IgD-negative memory B cell (primary cell): Measurements from ENCODE around the gene CAPN9. TPM values are rescaled to one million over a fixed set of nuclear protein-coding genes. Genes with fewer than 3 reads are reported as not detected.

ENCODE experiments used
- H3K27ac Mint-ChIP-seq, 3 donors: one replicate each; pipeline ENCODE4 v1.8.0; 2020 to 2022; ENCODE audit warnings: mild to moderate bottlenecking in 3 of 3, mixed read lengths in 3 of 3, moderate library complexity in 1 of 3
- H3K27me3 Mint-ChIP-seq: one replicate; pipeline ENCODE4 v1.8.0; 2021; ENCODE audit warnings: mixed read lengths
- H3K36me3 Mint-ChIP-seq: one replicate; pipeline ENCODE4 v1.8.0; 2020; ENCODE audit warnings: mild to moderate bottlenecking, mixed read lengths
- H3K4me1 Mint-ChIP-seq, 3 donors: one replicate each; pipeline ENCODE4 v1.8.0; 2020 to 2022; ENCODE audit warnings: mixed read lengths in 3 of 3, mild to moderate bottlenecking in 1 of 3
- H3K4me3 Mint-ChIP-seq, 4 donors: one replicate each; pipeline ENCODE4 v1.8.0; 2020 to 2022; ENCODE audit warnings: mild to moderate bottlenecking in 4 of 4, mixed read lengths in 4 of 4, moderate library complexity in 3 of 4
- H3K9me3 Mint-ChIP-seq, 3 donors: one replicate each; pipeline ENCODE4 v1.8.0; 2020 to 2021; ENCODE audit warnings: mixed read lengths in 3 of 3, mild to moderate bottlenecking in 1 of 3
- polyA plus RNA-seq: library from polyadenylated mRNA; unstranded; fragments of 300-500 nt; fragmentation: Illumina TruSeq; gene quantifications from one replicate; pipeline ENCODE4 v1.2.3, GENCODE V29; 2021

CAPN9 gene
- polyA plus RNA-seq, 1 donor from 2014 or later = not detected

DNA sequence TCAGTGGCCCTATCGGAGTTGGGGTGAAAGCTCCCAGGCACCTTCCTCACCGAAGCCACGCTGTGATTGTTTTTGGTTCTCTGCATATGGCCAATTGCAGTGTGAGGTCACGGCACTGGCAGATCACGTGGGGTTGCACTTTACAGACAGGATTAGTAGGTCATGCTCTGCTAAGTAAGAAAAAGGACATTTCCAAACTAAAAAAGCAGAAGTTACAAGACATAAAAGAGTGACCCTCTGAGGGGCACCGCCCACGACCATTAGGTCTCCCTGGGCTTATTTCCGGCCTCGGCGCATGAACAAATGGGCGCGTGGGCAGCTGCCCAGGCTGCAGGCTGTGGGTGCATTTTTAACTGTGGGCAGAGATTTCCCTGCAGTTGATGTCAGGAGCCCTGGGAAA lies 2.0 kb downstream of the CAPN9 start:
- Mint-ChIP-seq H3K4me1 (peaks cover 8 to 23% (median 19%) of the 10 kb centered on the region in 3 donors), H3K27me3 (peaks cover 3% of the 10 kb centered on the region), H3K36me3 (no peaks in the 10 kb centered on the region), H3K27ac (no peak overlapping the region), H3K9me3 (no peaks in the 10 kb centered on the region), H3K4me3 (peak overlapping the region in 3 of 4 donors; percentile 34 to 84 (median 78))

DNA sequence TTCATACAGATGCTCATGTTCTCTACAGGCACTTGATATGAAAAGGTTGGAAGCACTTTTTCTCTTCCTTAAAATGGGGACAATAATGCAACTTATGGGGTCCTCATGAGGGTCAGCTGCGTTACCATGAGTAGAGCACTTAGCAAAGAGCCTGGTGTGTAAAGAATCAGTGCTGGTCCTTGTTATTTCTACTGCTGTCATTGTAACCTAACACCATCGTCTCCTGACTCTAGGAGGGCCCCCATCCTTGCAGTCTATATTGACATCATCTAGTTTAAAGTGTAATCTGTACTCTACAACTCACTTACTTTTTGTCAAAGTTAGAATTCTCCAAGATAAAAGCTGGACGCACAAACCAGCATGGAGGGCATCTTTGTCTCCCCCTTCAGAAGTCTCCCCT lies 2.4 kb downstream of the CAPN9 start:
- H3K27me3 Mint-ChIP-seq = peaks cover 3% of the 10 kb centered on the region
- no peaks in the 10 kb centered on the region for H3K9me3 Mint-ChIP-seq
- H3K4me1 Mint-ChIP-seq = peaks cover 8 to 23% (median 19%) of the 10 kb centered on the region in 3 donors
- no peaks in the 10 kb centered on the region for H3K36me3 Mint-ChIP-seq
- peak overlapping the region in 2 of 4 donors; percentile 83 to 84 for H3K4me3 Mint-ChIP-seq
- H3K27ac Mint-ChIP-seq = peak overlapping the region in 1 of 3 donors; percentile 43

DNA sequence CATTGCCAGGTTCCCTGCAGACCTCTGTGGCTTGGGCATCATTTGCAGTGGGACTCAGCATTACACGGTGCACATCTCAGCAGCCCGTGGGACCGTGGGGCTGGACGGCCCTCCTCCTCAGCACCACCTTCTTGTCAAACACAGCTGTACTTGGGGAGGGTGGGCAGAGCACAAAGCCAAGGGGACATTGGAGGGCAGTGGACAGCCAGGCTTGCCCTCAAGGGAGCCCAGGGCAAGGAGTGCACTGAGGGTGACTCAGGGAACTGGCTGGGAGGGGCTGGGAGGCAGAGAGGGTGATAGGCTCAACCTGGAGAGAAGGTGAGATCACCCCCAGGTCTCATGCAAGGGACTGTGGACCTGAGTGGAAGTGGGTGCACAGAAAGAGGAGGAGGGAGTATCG lies 3.4 kb downstream of the CAPN9 start:
- H3K36me3 Mint-ChIP-seq = no peaks in the 10 kb centered on the region
- H3K27ac Mint-ChIP-seq = no peak overlapping the region
- no peaks in the 10 kb centered on the region for H3K9me3 Mint-ChIP-seq
- peaks cover 8 to 23% (median 19%) of the 10 kb centered on the region in 3 donors for H3K4me1 Mint-ChIP-seq
- H3K4me3 Mint-ChIP-seq = no peak overlapping the region
- H3K27me3 Mint-ChIP-seq = peaks cover 3% of the 10 kb centered on the region

DNA sequence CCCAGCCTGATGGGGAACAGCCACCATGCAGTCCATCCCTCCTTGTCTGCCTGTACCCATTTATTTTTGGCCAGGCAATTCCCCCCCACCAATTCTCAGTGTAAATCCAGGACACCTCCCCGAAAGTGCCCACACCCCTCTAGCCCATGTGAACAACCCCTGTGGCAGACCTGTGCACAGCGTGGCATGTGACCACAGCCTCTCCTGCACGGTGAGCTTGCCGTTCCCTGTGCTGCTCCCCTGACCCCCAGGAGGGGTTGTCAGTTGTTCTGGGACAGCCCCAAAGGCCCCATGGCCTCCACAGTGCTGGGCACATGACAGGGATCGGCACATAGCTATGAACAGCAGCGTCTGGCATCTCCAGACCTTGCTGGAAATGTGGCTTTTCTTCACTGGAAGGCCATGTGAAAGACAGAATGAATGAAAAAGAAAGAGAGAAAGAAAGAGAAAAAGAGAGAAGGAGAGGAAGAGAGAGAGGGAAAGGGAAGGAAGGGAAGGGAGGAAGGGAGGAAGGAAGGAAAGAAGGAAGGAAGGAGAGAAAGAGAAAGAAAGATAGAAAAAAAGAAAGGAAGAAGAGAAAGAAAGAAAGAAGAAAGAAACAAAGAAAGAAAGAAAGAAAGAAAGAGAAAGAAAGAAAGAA lies 3.9 kb downstream of the CAPN9 start:
- Mint-ChIP-seq H3K9me3 (no peaks in the 10 kb centered on the region), H3K27ac (no peak overlapping the region), H3K4me3 (peak overlapping the region in 1 of 4 donors; percentile 63), H3K36me3 (no peaks in the 10 kb centered on the region), H3K27me3 (peaks cover 3% of the 10 kb centered on the region), H3K4me1 (peaks cover 8 to 23% (median 19%) of the 10 kb centered on the region in 3 donors)

DNA sequence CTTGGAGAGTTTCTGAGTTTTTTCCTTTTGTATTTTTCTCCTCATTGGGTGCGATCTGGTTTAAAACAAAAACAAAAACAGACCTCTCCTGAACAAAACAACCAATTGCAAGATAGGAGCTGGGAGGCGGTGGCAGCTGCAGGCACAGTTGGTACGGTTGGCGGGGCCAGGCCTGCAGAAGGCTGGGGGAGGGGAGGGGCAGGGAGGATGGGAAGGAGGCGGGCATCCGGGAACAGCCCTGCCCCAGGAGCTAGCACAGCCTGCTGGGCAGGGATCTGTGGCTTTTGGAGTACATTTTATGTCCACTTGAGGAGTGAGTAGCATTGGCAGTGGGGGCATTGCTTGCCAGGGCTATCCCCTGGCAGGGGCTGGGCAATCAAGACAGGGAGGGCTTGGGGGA lies 5.2 kb downstream of the CAPN9 start:
- H3K27me3 Mint-ChIP-seq = peaks cover 3% of the 10 kb centered on the region
- H3K36me3 Mint-ChIP-seq = no peaks in the 10 kb centered on the region
- no peak overlapping the region for H3K4me3 Mint-ChIP-seq
- H3K9me3 Mint-ChIP-seq = no peaks in the 10 kb centered on the region
- peaks cover 8 to 23% (median 19%) of the 10 kb centered on the region in 3 donors for H3K4me1 Mint-ChIP-seq
- no peak overlapping the region for H3K27ac Mint-ChIP-seq

DNA sequence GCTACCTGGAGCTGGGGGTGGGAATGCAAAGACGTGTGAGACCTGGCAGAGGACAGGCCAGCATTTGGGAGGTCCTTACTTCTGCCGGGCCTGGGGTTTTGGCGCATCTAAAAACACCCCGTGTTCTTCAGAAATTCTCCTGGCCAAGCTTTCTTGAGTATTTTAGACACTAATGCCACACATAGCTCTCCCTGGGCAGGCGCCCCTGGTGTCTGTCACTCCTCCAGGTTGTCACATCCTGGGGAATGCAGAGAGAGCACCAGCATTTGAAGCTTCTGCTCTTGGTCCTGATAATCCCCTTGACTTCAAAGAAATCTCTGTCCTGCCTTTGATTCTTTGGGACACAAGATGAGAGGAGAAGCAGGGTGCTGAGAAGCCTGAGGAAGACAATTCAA lies 6.0 kb downstream of the CAPN9 start:
- peaks cover 3% of the 10 kb centered on the region for H3K27me3 Mint-ChIP-seq
- no peaks in the 10 kb centered on the region for H3K36me3 Mint-ChIP-seq
- H3K4me3 Mint-ChIP-seq = peak overlapping the region in 1 of 4 donors; percentile 59
- peaks cover 8 to 23% (median 19%) of the 10 kb centered on the region in 3 donors for H3K4me1 Mint-ChIP-seq
- H3K27ac Mint-ChIP-seq = no peak overlapping the region
- no peaks in the 10 kb centered on the region for H3K9me3 Mint-ChIP-seq

DNA sequence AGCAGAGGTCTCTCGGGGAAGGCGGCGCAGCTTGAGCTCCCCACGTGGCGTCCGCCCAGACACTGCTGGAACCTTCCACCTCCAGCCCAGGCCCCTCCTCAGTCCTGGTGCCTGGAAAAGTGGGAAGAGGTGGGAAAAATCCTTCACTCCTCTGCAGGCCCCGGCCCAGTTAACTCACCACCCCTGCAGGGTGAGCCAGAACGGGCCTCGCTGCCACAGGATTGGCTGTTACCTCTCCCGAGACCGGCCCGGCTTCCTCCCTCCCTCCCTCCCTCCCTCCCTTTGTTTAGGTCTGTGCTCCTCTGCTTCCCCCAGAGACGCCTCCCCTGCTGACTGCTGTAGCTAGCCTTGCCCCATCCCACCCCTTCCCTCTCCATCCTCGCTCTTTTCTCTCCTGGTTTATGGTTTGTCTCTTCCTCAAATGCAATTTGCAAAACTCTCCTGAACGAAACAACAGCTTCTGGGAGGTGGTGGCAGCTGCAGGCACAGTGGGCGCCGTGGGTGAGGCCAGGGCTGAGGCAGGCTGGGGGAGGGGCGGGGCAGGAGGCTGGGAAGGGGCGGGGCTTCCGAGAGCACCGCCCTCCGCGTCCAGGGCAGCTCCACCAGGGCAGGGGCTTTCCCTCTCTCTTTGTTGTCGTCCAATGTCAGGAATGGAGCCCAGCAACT lies 6.5 kb downstream of the CAPN9 start:
- Mint-ChIP-seq H3K9me3 (no peaks in the 10 kb centered on the region), H3K36me3 (no peaks in the 10 kb centered on the region)

DNA sequence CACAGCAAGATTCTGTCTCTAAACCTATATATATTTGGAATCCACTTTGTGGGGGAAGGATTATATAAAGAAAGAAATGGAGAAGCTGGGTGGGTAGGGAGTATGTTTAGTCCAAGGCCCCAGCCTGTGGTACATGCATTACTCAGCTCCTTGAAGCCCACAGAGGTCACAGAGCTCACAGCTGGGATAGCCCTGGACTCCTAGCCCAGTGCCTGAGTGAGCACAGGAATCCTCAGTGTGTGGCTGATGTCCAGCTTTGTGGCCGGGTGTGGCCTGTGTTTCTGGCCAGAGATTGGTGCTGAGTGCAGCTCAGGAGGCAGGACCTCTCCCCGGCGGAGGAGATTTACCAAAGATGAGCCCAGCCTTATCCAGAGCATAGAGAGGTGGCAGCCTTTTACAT lies 7.6 kb downstream of the CAPN9 start:
- Mint-ChIP-seq H3K36me3 (no peaks in the 10 kb centered on the region), H3K9me3 (no peaks in the 10 kb centered on the region), H3K4me3 (no peak overlapping the region), H3K27ac (no peak overlapping the region), H3K27me3 (peaks cover 3% of the 10 kb centered on the region), H3K4me1 (peaks cover 0 to 17% (median 9%) of the 10 kb centered on the region in 3 donors)

More for the DNA sequence above, 6.5 kb downstream of the CAPN9 start:
- Mint-ChIP-seq H3K27ac (no peak overlapping the region), H3K27me3 (peaks cover 3% of the 10 kb centered on the region), H3K4me3 (peak overlapping the region in 3 of 4 donors; percentile 60 to 79 (median 63)), H3K4me1 (peaks cover 5 to 21% (median 17%) of the 10 kb centered on the region in 3 donors)

DNA sequence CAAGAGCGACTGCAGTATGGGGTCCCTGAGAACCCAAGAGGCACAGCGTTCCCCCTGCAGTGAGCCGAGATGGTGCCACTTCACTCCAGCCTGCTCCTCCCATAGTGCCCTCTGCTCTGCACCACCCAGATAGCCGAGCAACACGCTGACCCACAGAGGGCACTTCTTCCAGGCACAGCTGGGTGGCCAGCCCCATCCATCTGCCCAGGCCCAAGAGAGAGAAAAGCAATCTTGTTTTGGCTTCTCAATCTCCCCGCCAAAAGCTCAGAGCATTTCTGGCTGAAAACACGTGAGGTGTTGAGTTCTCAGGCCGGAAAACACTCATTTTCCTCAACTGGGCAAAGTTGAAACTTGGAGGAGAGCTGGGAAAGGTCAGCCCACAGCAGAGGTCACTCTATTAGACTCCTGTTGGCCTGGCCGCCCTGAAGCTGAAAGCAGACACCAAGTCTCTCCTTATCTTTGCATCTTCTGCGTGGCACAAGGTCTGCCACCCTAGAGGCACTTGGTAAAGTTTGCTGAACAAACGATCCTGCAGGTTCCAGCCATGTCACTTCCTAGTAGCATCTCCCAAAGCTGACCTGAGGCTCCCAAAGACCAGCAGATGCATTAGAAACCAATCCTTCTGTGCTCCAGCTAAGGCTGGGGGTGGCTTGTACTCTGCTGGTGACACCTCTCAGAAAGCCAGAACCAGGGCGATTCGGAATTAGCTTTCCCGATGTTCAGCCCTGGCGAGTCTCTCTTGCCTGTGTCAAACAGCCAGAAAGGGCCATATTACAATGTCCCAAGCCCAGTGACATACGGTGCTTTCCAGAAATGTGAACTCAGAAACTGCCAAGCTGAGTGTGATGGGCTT lies 10.9 kb downstream of the CAPN9 start:
- Mint-ChIP-seq H3K9me3 (peaks cover 0 to 3% (median 0%) of the 10 kb centered on the region in 3 donors), H3K36me3 (no peaks in the 10 kb centered on the region), H3K27ac (no peak overlapping the region), H3K27me3 (peaks cover 4% of the 10 kb centered on the region), H3K4me3 (no peak overlapping the region), H3K4me1 (peaks cover 0 to 6% (median 3%) of the 10 kb centered on the region in 3 donors)

DNA sequence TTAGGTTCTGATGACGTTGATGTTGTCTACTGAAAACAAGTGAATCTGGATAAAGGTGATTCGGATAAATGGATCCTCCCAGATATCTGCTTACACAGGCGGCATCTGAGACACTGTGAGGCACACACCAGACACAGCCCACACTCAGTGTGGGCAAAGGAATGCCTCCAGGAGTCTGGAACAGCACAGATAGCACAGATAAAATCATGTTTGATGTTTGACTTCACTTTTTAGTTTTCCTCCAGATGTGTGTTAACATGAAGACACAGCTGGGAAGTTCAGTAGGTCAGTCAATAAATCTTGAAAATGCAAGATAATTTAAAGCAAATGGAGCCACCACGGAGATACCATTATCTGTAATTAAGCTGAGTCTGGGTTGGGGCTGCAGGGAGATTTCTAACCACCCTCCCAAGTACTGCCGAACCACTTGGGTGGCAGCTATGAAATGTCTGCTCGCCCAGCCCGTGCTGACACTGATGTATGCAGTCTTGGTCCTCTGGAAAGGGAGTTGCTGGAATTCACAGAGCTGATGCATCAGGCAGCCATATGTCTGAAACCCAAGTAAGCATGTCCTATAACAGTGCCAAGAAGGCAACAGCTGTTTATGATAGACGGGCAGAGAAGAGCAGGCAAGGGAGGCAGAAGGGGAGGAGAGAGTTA lies 11.7 kb downstream of the CAPN9 start:
- no peak overlapping the region for H3K27ac Mint-ChIP-seq
- peaks cover 0 to 3% (median 0%) of the 10 kb centered on the region in 3 donors for H3K9me3 Mint-ChIP-seq
- H3K4me1 Mint-ChIP-seq = peaks cover 0 to 1% (median 0%) of the 10 kb centered on the region in 3 donors
- H3K4me3 Mint-ChIP-seq = no peak overlapping the region
- peaks cover 4% of the 10 kb centered on the region for H3K27me3 Mint-ChIP-seq
- H3K36me3 Mint-ChIP-seq = no peaks in the 10 kb centered on the region

DNA sequence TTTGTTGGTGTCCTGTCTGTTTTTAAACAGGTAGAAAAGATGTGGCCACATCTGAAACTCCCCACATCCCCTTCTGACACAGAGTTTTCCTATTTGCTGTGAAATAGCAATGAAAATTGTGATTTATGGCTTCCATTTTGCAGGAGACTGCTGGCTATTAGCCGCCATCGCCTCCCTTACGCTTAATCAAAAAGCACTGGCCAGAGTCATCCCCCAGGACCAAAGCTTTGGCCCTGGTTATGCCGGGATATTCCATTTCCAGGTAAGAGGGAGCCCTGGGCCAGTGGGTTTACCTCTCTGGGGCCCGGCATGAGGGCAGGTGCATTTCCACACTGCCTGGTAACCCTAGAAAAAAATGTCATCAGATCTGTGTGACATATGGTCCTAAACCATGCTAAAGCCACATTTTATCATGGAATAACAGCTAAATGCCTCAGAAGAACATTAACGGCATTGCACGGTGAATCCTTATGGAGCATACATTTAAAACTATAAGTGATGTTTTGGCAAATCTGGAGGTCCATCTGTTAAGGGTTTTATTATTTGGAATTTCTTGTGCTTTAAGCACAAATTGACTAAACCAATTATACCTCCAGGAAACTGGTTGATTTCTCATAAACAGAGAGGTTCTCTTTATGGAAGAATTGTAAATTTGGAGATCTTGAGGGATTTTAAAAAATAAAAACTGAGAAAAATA lies 12.3 kb downstream of the CAPN9 start:
- peaks cover 4% of the 10 kb centered on the region for H3K27me3 Mint-ChIP-seq
- H3K9me3 Mint-ChIP-seq = peaks cover 0 to 3% (median 0%) of the 10 kb centered on the region in 3 donors

DNA sequence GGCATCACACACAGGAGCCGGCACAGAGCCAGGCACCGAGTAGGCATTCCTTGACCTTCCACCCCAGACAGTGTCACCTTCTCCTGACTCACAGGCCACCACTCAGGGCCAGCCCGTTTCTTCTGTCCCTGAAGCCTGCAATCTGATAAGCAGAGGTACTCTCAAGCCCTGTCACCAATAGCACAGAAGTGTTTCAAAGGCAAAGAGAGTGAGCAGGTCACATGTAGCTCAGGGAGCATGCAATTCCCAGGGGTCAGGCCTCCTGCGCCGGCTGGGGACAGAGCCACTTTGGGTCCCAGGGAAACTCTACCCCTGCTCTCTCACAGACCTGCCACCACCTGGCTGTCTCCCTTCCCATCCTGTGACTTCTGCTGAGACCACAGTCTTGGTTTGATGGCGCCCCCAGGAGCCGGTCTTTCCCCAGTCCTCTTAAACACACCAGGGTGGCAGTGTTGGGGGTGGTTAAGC lies 13.2 kb downstream of the CAPN9 start:
- no peaks in the 10 kb centered on the region for H3K4me1 Mint-ChIP-seq
- no peak overlapping the region for H3K27ac Mint-ChIP-seq
- peaks cover 0 to 5% (median 0%) of the 10 kb centered on the region in 3 donors for H3K9me3 Mint-ChIP-seq
- H3K27me3 Mint-ChIP-seq = peaks cover 5% of the 10 kb centered on the region
- H3K36me3 Mint-ChIP-seq = no peaks in the 10 kb centered on the region
- no peak overlapping the region for H3K4me3 Mint-ChIP-seq

More for the DNA sequence above, 12.3 kb downstream of the CAPN9 start:
- H3K4me1 Mint-ChIP-seq = no peaks in the 10 kb centered on the region
- no peaks in the 10 kb centered on the region for H3K36me3 Mint-ChIP-seq
- H3K27ac Mint-ChIP-seq = no peak overlapping the region
- H3K4me3 Mint-ChIP-seq = no peak overlapping the region

DNA sequence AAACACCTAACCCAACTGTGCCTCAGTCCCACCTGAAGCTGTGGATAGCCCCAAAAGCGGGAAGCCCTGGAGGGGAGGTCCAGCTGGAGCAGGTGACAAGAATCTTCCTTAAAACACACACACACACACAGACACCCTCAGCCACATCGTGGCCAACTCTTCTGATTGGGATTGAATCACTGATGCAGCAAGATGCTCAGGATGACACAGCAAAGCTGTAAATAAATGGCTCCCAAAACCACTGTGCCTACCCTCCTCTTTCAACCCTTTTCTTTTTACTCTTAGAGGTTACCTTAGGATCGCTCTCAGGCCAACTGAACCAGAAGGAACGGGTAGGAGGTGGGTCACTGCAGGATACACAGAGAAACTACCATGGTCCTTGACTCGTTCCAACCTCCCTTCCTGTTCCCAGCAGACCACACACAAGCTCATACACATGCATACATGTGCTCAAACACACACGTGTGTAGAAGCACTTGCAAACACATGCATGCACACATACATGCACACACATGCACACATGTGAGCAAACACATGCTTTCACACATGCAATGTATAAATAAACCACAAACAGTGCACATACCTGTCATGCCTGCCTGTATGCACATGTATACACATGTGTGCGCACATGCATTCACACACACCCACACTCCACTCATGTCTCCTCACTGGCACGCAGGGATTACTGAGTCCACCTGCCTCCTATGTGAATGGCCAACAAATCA lies 14.4 kb downstream of the CAPN9 start:
- Mint-ChIP-seq H3K4me3 (no peak overlapping the region), H3K4me1 (no peaks in the 10 kb centered on the region), H3K27ac (no peak overlapping the region)

More for the DNA sequence above, 14.4 kb downstream of the CAPN9 start:
- peaks cover 0 to 6% (median 0%) of the 10 kb centered on the region in 3 donors for H3K9me3 Mint-ChIP-seq
- H3K36me3 Mint-ChIP-seq = no peaks in the 10 kb centered on the region
- H3K27me3 Mint-ChIP-seq = peaks cover 5% of the 10 kb centered on the region
